ENCODE results near the gene DMD.

The DMD gene

DNA sequence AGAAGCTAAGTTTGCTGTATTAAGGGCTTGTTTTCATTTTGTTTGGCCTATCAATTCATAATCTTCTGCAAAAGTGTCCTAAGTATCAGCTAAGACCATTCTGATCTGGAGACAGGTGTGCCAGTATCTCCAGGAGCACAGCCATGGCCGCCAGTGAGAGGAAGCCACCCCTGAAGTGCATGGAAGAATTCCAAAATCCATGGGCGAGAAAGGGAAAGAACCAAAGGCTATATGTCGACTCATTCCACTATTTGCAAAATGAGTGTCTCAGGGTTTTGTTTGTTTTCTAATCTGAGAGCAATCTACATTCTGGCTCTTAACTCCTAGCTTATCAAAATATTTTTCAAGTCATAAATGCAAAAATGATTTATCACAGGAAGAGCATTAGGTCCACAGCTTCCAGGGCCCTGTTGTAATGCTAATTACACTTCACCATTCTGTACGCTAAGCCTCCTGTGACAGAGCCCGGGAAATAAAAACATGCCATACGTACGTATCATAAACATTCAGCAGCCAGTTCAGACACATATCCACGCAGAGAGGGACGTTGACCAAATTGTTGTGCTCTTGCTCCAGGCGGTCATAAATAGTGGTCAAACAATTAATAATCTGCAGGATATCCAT is 2002.2 kb downstream of the DMD start:
- ChIA-PET CTCF (no interaction called here), POLR2A (no interaction called here)
- Histone ChIP-seq H3K27ac (ENCODE audit: insufficient read depth in 1 of 2, low read depth in 1 of 2, low read length in 2 of 2, poor library complexity in 1 of 2, severe bottlenecking in 2 of 2) (no peak overlapping the region), H3K36me3 (ENCODE audit: control insufficient read depth in 4 of 4, insufficient read depth in 4 of 4, low read length in 3 of 4) (no peaks in the 10 kb centered on the region), H3K4me1 (ENCODE audit: control extremely low read depth in 1 of 4, control insufficient read depth in 4 of 4, insufficient read depth in 4 of 4, low read length in 3 of 4) (peaks cover 0 to 2% (median under 1%) of the 10 kb centered on the region in 4 experiments), H3K9me3 (ENCODE audit: control extremely low read depth in 1 of 5, control insufficient read depth in 4 of 5, insufficient read depth in 2 of 5, low read depth in 1 of 5, low read length in 4 of 5) (no peaks in the 10 kb centered on the region), H3K27me3 (replicated peaks in 2 of 5; ENCODE audit: control insufficient read depth in 4 of 5, insufficient read depth in 5 of 5, low read length in 4 of 5) (no peaks in the 10 kb centered on the region), H3K4me3 (ENCODE audit: control insufficient read depth in 1 of 7, extremely low read depth in 1 of 7, insufficient read depth in 4 of 7, low read depth in 2 of 7, low read length in 6 of 7) (no peak overlapping the region)
- no peak for DNase-seq
- WGBS (ENCODE audit: insufficient coverage) = 92% methylated on average over 7 of the region's 10 CpGs

DNA sequence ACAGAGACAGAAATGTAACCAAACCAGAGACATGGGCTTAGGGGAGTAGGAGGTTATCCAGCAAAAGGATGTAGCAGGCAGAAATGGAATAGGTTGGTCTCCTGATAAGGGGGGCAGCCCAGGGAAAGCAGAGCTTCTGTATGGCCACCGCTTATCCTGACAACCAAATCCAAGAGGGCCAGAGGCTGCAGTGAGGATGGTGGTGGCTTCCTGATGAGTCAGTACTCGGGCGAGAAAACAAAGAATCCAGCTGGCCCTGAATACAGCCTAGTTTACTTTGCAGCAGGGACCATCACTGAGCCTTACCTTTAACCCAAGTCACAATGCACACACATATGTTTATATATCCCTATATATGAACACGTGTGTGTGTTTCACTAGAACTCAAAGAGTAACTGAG is 2009.8 kb downstream of the DMD start:
- H3K4me1 ChIP-seq (ENCODE audit: control extremely low read depth in 1 of 4, control insufficient read depth in 4 of 4, insufficient read depth in 4 of 4, low read length in 3 of 4) = no peaks in the 10 kb centered on the region
- H3K36me3 ChIP-seq (ENCODE audit: control insufficient read depth in 4 of 4, insufficient read depth in 4 of 4, low read length in 3 of 4) = no peaks in the 10 kb centered on the region
- CTCF ChIA-PET = interaction anchor here (1.1 to 2.0 kb wide), 2 partner anchors 13 to 93 kb away, joined by 3 to 4 read pairs; no protein-coding TSS in a partner anchor
- DNase-seq = no peak
- POLR2A ChIA-PET = no interaction called here
- H3K27ac ChIP-seq (ENCODE audit: insufficient read depth in 1 of 2, low read depth in 1 of 2, low read length in 2 of 2, poor library complexity in 1 of 2, severe bottlenecking in 2 of 2) = no peak overlapping the region
- no peak overlapping the region for H3K4me3 ChIP-seq (ENCODE audit: control insufficient read depth in 1 of 7, extremely low read depth in 1 of 7, insufficient read depth in 4 of 7, low read depth in 2 of 7, low read length in 6 of 7)
- H3K27me3 ChIP-seq (replicated peaks in 2 of 5; ENCODE audit: control insufficient read depth in 4 of 5, insufficient read depth in 5 of 5, low read length in 4 of 5) = no peaks in the 10 kb centered on the region
- WGBS (ENCODE audit: insufficient coverage) = 94% methylated on average over 4 of the region's 4 CpGs
- no peaks in the 10 kb centered on the region for H3K9me3 ChIP-seq (ENCODE audit: control extremely low read depth in 1 of 5, control insufficient read depth in 4 of 5, insufficient read depth in 2 of 5, low read depth in 1 of 5, low read length in 4 of 5)

DNA sequence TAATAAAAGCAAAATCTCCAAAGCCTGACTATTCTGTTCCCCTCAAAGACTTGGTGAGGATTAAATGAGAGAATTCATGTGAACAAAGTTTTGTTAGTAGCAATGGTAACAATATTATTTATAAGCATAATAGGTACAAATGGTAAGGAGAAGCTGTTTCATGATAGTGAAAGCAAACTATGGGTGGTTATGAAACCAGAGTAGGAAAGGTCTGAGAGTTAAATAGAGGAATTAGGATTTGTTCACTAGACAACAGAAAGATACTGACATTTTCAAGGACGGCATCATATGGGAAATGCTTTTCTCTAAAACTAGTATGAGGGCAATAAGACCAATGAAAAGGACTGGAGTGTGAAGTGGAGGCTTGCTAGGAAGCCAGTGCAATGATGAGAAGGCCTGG is 2010.9 kb downstream of the DMD start:
- no peaks in the 10 kb centered on the region for H3K4me1 ChIP-seq (ENCODE audit: control extremely low read depth in 1 of 4, control insufficient read depth in 4 of 4, insufficient read depth in 4 of 4, low read length in 3 of 4)
- no peak overlapping the region for H3K27ac ChIP-seq (ENCODE audit: insufficient read depth in 1 of 2, low read depth in 1 of 2, low read length in 2 of 2, poor library complexity in 1 of 2, severe bottlenecking in 2 of 2)
- no peaks in the 10 kb centered on the region for H3K27me3 ChIP-seq (replicated peaks in 2 of 5; ENCODE audit: control insufficient read depth in 4 of 5, insufficient read depth in 5 of 5, low read length in 4 of 5)
- CTCF ChIA-PET = interaction anchor here (1.1 kb wide), 1 partner anchor 94 kb away, joined by 3 read pairs; no protein-coding TSS in a partner anchor
- H3K9me3 ChIP-seq (ENCODE audit: control extremely low read depth in 1 of 5, control insufficient read depth in 4 of 5, insufficient read depth in 2 of 5, low read depth in 1 of 5, low read length in 4 of 5) = no peaks in the 10 kb centered on the region
- no CpG with 5 or more reads among the region's 1 CpG for WGBS (ENCODE audit: insufficient coverage)
- POLR2A ChIA-PET = no interaction called here
- no peaks in the 10 kb centered on the region for H3K36me3 ChIP-seq (ENCODE audit: control insufficient read depth in 4 of 4, insufficient read depth in 4 of 4, low read length in 3 of 4)
- H3K4me3 ChIP-seq (ENCODE audit: control insufficient read depth in 1 of 7, extremely low read depth in 1 of 7, insufficient read depth in 4 of 7, low read depth in 2 of 7, low read length in 6 of 7) = no peak overlapping the region
- no peak for DNase-seq

DNA sequence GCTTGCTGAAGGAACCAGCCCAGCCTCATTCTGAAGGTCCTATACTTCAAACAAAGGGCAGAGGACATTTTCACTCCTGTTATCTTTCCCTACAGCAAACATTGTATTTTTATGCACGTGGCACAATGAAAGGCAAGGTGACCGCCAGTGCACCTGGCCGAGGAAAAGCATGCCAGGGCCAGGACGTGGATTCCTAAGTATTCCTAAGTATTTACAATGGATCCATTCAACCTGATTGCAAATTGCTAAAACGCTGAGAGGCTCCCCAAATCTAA is 2011.6 kb downstream of the DMD start:
- no peaks in the 10 kb centered on the region for H3K4me1 ChIP-seq (ENCODE audit: control extremely low read depth in 1 of 4, control insufficient read depth in 4 of 4, insufficient read depth in 4 of 4, low read length in 3 of 4)
- ChIA-PET POLR2A (no interaction called here), CTCF (no interaction called here)
- H3K27ac ChIP-seq (ENCODE audit: insufficient read depth in 1 of 2, low read depth in 1 of 2, low read length in 2 of 2, poor library complexity in 1 of 2, severe bottlenecking in 2 of 2) = no peak overlapping the region
- H3K4me3 ChIP-seq (ENCODE audit: control insufficient read depth in 1 of 7, extremely low read depth in 1 of 7, insufficient read depth in 4 of 7, low read depth in 2 of 7, low read length in 6 of 7) = no peak overlapping the region
- H3K36me3 ChIP-seq (ENCODE audit: control insufficient read depth in 4 of 4, insufficient read depth in 4 of 4, low read length in 3 of 4) = no peaks in the 10 kb centered on the region
- WGBS (ENCODE audit: insufficient coverage) = 69% methylated on average over 5 of the region's 5 CpGs
- H3K27me3 ChIP-seq (replicated peaks in 2 of 5; ENCODE audit: control insufficient read depth in 4 of 5, insufficient read depth in 5 of 5, low read length in 4 of 5) = no peaks in the 10 kb centered on the region
- no peak for DNase-seq
- H3K9me3 ChIP-seq (ENCODE audit: control extremely low read depth in 1 of 5, control insufficient read depth in 4 of 5, insufficient read depth in 2 of 5, low read depth in 1 of 5, low read length in 4 of 5) = no peaks in the 10 kb centered on the region

DNA sequence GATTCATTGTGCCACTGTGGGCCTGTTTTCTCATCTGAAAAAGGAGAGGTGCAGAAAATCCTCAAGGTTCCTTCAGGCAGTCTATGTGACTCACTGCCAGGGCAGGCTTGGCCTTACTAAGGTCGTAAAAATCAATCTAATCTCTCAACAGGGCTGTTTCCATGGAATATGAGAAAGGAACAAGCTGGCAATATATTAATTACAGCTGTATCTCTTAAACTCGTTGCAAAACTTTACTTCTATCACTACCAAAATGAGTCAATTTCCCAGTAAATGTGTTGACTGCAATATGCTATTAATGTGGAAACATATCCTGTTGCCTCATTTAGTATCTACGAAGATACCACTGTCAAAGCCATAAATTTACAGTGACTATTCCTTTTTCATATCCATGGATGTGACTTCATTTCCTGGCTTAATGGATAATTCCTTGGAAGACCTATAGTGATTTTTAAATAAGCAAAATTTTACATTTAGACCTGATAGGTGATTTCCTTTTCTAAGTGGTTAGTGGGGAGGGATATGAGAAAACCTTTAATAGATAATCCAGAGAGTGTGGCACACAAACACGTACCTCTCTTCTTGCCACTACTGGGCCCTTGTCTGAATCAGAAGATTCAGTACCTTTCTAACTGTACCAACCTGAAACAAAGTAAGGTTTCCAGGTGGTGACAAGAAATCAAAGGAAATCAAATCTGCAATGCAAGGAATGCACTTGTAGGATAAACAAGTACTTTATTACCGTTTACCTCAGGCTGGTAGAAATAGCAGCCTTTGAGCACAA is 2012.1 kb downstream of the DMD start:
- Histone ChIP-seq H3K36me3 (ENCODE audit: control insufficient read depth in 4 of 4, insufficient read depth in 4 of 4, low read length in 3 of 4) (no peaks in the 10 kb centered on the region), H3K27ac (ENCODE audit: insufficient read depth in 1 of 2, low read depth in 1 of 2, low read length in 2 of 2, poor library complexity in 1 of 2, severe bottlenecking in 2 of 2) (no peak overlapping the region), H3K27me3 (replicated peaks in 2 of 5; ENCODE audit: control insufficient read depth in 4 of 5, insufficient read depth in 5 of 5, low read length in 4 of 5) (no peaks in the 10 kb centered on the region), H3K9me3 (ENCODE audit: control extremely low read depth in 1 of 5, control insufficient read depth in 4 of 5, insufficient read depth in 2 of 5, low read depth in 1 of 5, low read length in 4 of 5) (no peaks in the 10 kb centered on the region), H3K4me1 (ENCODE audit: control extremely low read depth in 1 of 4, control insufficient read depth in 4 of 4, insufficient read depth in 4 of 4, low read length in 3 of 4) (no peaks in the 10 kb centered on the region), H3K4me3 (ENCODE audit: control insufficient read depth in 1 of 7, extremely low read depth in 1 of 7, insufficient read depth in 4 of 7, low read depth in 2 of 7, low read length in 6 of 7) (no peak overlapping the region)
- CTCF ChIA-PET = no interaction called here
- WGBS (ENCODE audit: insufficient coverage) = 95% methylated on average over 2 of the region's 5 CpGs
- POLR2A ChIA-PET = no interaction called here
- no peak for DNase-seq

DNA sequence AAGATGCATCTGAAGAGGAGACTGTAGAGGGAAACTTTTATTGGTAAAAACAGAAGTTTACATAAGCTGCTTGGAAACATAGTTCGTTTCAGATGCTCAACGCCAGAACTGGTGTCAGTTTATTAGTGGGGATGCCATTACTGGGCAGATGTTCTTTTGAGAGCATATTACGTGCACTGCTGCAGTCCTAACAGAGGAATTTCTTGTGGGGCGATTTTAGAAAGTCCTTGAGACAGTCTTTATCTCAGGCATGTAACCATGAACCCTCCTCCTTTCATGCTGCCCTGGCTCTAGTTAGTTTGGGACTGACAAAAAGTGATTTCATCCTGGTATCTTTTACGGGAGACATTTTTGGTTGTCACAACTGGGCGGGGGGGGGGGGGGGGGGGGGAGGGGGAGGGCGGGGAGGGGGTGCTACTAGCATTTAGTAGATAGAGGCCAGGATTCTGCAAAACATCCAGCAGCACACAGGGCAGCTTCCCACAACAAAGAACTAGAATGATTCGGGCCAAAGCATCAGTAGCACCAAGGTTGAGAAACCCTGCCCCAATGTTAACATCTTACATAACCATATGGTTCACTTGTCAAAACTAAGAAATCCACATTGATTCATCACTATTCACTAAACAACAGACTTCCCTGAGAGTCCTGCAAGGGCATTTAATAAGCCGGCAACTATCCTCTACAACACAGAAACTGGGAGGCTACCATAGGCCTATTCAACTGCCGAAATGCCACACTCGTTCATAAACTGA is 2021.0 kb downstream of the DMD start:
- DNase-seq = peak in 1 of 3 donors; percentile 1
- POLR2A ChIA-PET = no interaction called here
- Histone ChIP-seq H3K4me1 (ENCODE audit: control extremely low read depth in 1 of 4, control insufficient read depth in 4 of 4, insufficient read depth in 4 of 4, low read length in 3 of 4) (no peaks in the 10 kb centered on the region), H3K9me3 (ENCODE audit: control extremely low read depth in 1 of 5, control insufficient read depth in 4 of 5, insufficient read depth in 2 of 5, low read depth in 1 of 5, low read length in 4 of 5) (no peaks in the 10 kb centered on the region), H3K27ac (ENCODE audit: insufficient read depth in 1 of 2, low read depth in 1 of 2, low read length in 2 of 2, poor library complexity in 1 of 2, severe bottlenecking in 2 of 2) (no peak overlapping the region), H3K4me3 (ENCODE audit: control insufficient read depth in 1 of 7, extremely low read depth in 1 of 7, insufficient read depth in 4 of 7, low read depth in 2 of 7, low read length in 6 of 7) (no peak overlapping the region), H3K36me3 (ENCODE audit: control insufficient read depth in 4 of 4, insufficient read depth in 4 of 4, low read length in 3 of 4) (no peaks in the 10 kb centered on the region), H3K27me3 (replicated peaks in 2 of 5; ENCODE audit: control insufficient read depth in 4 of 5, insufficient read depth in 5 of 5, low read length in 4 of 5) (no peaks in the 10 kb centered on the region)
- CTCF ChIA-PET = no interaction called here
- WGBS (ENCODE audit: insufficient coverage) = 88% methylated on average over 6 of the region's 11 CpGs

DNA sequence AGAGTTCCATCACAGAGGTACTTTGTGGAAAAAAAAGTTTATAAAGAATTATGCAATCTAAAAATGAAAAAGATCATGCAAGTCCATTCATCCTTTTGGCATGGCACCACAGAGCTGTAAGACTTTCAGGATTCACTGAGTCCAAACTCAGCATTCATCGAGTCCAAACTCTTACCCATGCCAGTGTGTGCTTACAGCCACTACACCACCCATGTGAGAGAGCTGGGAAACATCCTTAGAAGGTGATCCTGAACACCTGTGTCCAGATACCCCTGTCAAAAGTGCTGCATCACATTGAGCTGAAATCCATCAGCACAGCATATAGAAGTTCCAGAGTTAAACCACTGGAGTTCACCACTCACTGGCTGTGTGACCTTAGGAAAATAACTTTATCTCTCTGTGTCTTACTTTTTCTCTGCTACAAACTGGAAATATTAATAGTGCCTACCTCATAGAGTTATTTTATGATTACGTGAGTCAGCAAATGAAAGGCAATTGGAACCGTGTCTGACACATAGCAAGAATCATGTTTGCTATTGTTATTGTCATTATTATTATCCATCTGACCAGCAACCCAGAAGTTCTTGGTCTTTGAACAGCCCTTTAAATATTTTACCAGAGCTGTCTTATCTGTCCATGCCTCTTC is 2024.5 kb downstream of the DMD start:
- H3K27ac ChIP-seq (ENCODE audit: insufficient read depth in 1 of 2, low read depth in 1 of 2, low read length in 2 of 2, poor library complexity in 1 of 2, severe bottlenecking in 2 of 2) = no peak overlapping the region

More for the DNA sequence above, 2024.5 kb downstream of the DMD start:
- Histone ChIP-seq H3K4me1 (ENCODE audit: control extremely low read depth in 1 of 4, control insufficient read depth in 4 of 4, insufficient read depth in 4 of 4, low read length in 3 of 4) (no peaks in the 10 kb centered on the region), H3K9me3 (ENCODE audit: control extremely low read depth in 1 of 5, control insufficient read depth in 4 of 5, insufficient read depth in 2 of 5, low read depth in 1 of 5, low read length in 4 of 5) (no peaks in the 10 kb centered on the region), H3K4me3 (ENCODE audit: control insufficient read depth in 1 of 7, extremely low read depth in 1 of 7, insufficient read depth in 4 of 7, low read depth in 2 of 7, low read length in 6 of 7) (no peak overlapping the region), H3K27me3 (replicated peaks in 2 of 5; ENCODE audit: control insufficient read depth in 4 of 5, insufficient read depth in 5 of 5, low read length in 4 of 5) (no peaks in the 10 kb centered on the region), H3K36me3 (ENCODE audit: control insufficient read depth in 4 of 4, insufficient read depth in 4 of 4, low read length in 3 of 4) (no peaks in the 10 kb centered on the region)
- CTCF ChIA-PET = no interaction called here
- no peak for DNase-seq
- POLR2A ChIA-PET = no interaction called here
- WGBS (ENCODE audit: insufficient coverage) = 80% methylated on average over 1 of the region's 3 CpGs
